Measurements from ENCODE around the gene FGFRL1. TPM values are rescaled to one million over a fixed set of nuclear protein-coding genes. Genes with fewer than 3 reads are reported as not detected.
"Not testable (repeated sequence)": the region's sequence is repeated elsewhere in the genome, so short reads cannot be mapped to it uniquely, and the experiment has no call there.

Gene FGFRL1
- total RNA-seq, 1 donor from 2014 or later, result 14.2 TPM

DNA sequence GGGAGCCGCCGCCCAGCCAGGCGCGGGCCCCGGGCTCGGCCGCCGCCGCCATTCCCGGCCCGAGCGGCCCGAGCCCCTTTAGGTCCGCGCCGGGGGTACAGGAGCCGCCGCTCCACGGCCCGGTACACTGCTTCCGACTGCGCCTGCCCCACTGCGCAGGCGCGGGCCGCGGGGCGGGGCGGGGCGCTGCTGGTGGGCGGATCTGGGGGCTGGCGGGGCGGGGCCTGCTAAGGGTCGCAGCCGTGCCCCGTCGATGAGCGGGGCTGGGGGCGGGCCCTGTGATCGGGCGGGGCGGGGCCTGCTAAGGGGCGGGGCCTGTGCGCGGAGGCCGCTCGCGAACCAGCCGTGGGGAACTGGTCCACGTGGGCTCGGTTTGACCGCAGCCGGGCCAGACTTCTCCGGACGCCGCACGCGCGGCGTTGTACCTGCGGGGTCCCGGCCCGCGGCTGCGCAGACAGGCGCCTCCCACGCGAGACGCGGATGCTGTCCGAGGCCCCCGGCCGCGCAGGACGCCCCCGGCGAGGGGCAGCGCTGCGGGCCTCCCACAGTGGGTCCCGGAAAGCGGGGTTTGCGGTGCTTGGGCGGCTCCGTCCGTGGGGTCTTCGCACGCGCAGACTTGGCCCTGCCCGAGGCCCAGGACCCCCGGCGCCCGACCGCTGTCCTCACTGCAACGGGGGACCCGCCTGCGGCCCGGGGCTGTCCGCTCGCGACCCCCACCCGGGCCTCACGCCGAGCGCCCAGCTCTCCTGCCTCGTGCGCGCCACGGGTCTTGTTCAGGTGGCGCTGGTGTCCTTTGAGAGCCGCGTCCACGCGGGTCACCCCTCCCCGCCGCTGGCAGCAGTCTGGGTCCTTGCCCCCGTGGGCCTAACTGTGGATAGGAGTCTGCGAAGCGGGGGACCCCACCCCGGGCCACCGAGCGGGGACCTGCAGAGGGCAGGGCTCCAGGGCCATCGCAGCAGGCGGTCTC lies 37.7 kb upstream of the FGFRL1 start, which contains the start of gene DGKQ:
Gene DGKQ (minus strand): TSS at position 139 of the 967 bp plus-strand sequence. CDS start 87 bp downstream, at position 52.
- FAIRE-seq, result no peak
- peak within 1 kb of the TSS; percentile 77 for H3K4me3 ChIP-seq (ENCODE audit: low read depth, low read length)
- no peaks in the 10 kb centered on the region for H3K27me3 ChIP-seq (ENCODE audit: control insufficient read depth, insufficient read depth, low read length)
- H3K36me3 ChIP-seq (ENCODE audit: control insufficient read depth, insufficient read depth, low read length), result peaks cover 3% of the 10 kb centered on the region
- no peak for TF ChIP-seq CTCF (IDR thresholded peaks at IDR 0.05; ENCODE audit: insufficient read depth, low read length, severe bottlenecking)
- no peak for DNase-seq (ENCODE audit: low read depth)

DNA sequence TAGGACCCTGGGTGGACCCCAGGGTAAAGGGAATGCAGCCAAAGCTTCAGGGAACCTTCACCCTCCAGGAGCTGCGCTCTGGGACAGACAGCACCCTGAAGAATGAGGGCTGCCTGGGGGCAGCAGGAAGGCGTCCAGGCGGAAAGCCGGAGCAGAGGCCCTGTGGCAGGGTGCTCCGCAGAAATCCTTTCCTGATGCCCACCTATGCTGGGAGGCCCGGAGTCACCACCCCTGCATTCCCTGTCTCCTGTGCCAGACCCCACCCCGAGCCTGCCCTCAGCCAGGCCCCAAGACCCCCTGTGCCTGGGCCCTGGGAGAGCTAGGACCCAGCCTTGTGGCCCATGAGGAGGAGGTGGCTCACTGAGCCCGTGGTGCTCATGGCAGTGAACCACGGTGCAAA lies 36.8 kb upstream of the FGFRL1 start:
- DNase-seq (ENCODE audit: low read depth) (no peak), FAIRE-seq (no peak)
- H3K36me3 ChIP-seq (ENCODE audit: control insufficient read depth, insufficient read depth, low read length), result peaks cover 3% of the 10 kb centered on the region
- H3K4me3 ChIP-seq (ENCODE audit: low read depth, low read length), result no peak overlapping the region
- no peaks in the 10 kb centered on the region for H3K27me3 ChIP-seq (ENCODE audit: control insufficient read depth, insufficient read depth, low read length)
- TF ChIP-seq CTCF (IDR thresholded peaks at IDR 0.05; ENCODE audit: insufficient read depth, low read length, severe bottlenecking), result no peak

- not testable (repeated sequence) for DNase-seq (ENCODE audit: low read depth); FAIRE-seq; H3K27me3 ChIP-seq (ENCODE audit: control insufficient read depth, insufficient read depth, low read length); H3K4me3 ChIP-seq (ENCODE audit: low read depth, low read length); H3K36me3 ChIP-seq (ENCODE audit: control insufficient read depth, insufficient read depth, low read length)
Observed at GRCh38 chr4:976016-976415, 35.4 kb upstream of the FGFRL1 start.

DNA sequence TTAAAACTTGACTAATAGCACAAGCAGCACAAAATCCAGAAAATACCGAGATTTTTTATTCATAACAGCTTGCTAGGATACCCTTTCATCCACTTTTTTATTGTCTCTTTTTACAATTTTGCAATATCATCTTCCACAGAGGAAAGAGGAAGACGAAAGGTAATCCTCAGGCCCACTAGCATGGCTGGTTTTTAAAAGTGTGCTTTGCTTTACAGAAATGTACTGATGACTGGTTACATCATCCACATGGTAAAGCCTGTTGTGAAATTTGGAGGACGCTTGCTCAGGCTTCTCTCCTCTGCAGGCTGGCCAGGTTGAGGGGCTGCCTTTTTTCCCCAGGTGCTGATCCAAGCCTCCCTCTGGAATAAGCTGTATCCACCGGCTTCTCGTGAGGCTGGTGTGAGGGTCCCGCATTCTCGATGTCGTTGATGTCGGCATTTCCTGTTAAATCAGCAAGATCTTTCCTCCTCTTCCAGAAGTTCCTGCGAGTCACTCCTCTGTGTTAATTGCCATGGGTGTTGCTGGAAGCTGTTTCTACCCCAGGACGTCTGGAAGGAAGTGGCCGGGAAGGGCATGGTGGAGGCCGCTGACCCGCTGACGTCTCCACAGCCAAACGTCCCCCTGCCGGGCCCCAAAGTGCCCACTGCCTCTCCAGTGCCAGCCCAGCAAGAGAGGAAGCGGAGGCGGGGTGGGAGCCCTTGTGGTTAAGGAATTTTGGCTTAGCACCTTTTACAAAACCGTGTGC lies 32.3 kb upstream of the FGFRL1 start:
- no peak for TF ChIP-seq CTCF (IDR thresholded peaks at IDR 0.05; ENCODE audit: insufficient read depth, low read length, severe bottlenecking)
- H3K36me3 ChIP-seq (ENCODE audit: control insufficient read depth, insufficient read depth, low read length), result no peaks in the 10 kb centered on the region
- DNase-seq (ENCODE audit: low read depth) (peak; percentile 61), FAIRE-seq (peak; percentile 28)
- no peaks in the 10 kb centered on the region for H3K27me3 ChIP-seq (ENCODE audit: control insufficient read depth, insufficient read depth, low read length)
- H3K4me3 ChIP-seq (ENCODE audit: low read depth, low read length), result no peak overlapping the region

- TF ChIP-seq CTCF (IDR thresholded peaks at IDR 0.05; ENCODE audit: insufficient read depth, low read length, severe bottlenecking), result no peak
- Histone ChIP-seq H3K36me3 (ENCODE audit: control insufficient read depth, insufficient read depth, low read length) (no peaks in the 10 kb centered on the region), H3K4me3 (ENCODE audit: low read depth, low read length) (no peak overlapping the region), H3K27me3 (ENCODE audit: control insufficient read depth, insufficient read depth, low read length) (no peaks in the 10 kb centered on the region)
- DNase-seq (ENCODE audit: low read depth) (no peak), FAIRE-seq (no peak)
Observed at GRCh38 chr4:982291-982690, 29.1 kb upstream of the FGFRL1 start.

DNA sequence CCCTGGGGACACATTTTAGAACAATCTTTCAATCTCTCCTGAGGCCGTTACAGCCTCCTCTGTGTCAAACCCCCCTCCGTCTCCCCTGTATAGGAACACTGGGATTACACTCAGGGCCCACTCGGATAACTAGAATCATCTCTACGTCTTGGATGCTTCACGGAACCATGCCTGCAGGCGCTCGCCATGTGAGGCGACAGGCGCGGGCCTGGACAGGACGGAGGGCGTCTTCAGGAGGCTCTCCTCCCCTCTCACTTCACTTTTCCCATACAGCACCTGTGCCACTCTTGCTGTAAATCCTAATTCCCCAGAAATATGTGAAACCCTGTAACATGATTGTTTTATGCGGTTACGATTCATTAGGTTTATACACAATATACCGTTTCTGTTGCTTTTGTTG lies 28.6 kb upstream of the FGFRL1 start:
- Histone ChIP-seq H3K27me3 (ENCODE audit: control insufficient read depth, insufficient read depth, low read length) (no peaks in the 10 kb centered on the region), H3K36me3 (ENCODE audit: control insufficient read depth, insufficient read depth, low read length) (no peaks in the 10 kb centered on the region), H3K4me3 (ENCODE audit: low read depth, low read length) (no peak overlapping the region)
- no peak for FAIRE-seq
- no peak for DNase-seq (ENCODE audit: low read depth)
- no peak for TF ChIP-seq CTCF (IDR thresholded peaks at IDR 0.05; ENCODE audit: insufficient read depth, low read length, severe bottlenecking)
